NB4 (cell line): ENCODE results near the gene LZIC.
A peak's percentile ranks its signal among the peaks of the same experiment; 100 is the strongest.
"Not testable (repeated sequence)": the region's sequence is repeated elsewhere in the genome, so short reads cannot be mapped to it uniquely, and the experiment has no call there.

Experiments
- DNase-seq: peaks from one replicate; pipeline ENCODE4 v3.0.0; 2010; ENCODE audit warnings: low read depth
- H3K4me3 ChIP-seq: one replicate; pipeline ENCODE4 v1.5.1; 2011; ENCODE audit warnings: mild to moderate bottlenecking, low read depth, low read length, moderate library complexity
- MYC ChIP-seq: IDR thresholded peaks from 2 replicates; pipeline ENCODE4 v1.6.1; 2011; ENCODE audit warnings: low read depth, low read length
- POLR2A ChIP-seq: IDR thresholded peaks from 2 replicates; pipeline ENCODE4 v1.6.1; 2011; ENCODE audit warnings: mild to moderate bottlenecking; ENCODE audit not compliant: insufficient read length; ENCODE audit errors: extremely low read depth
- TF ChIP-seq, protein P1 (sequence below): IDR thresholded peaks from 2 replicates; pipeline ENCODE4 v1.6.1; 2011; ENCODE audit warnings: low read depth, low read length
- TF ChIP-seq, protein P2 (sequence below): IDR thresholded peaks from one replicate; pipeline ENCODE4 v1.5.1; 2012; ENCODE audit warnings: low read depth, low read length

The LZIC gene

DNA sequence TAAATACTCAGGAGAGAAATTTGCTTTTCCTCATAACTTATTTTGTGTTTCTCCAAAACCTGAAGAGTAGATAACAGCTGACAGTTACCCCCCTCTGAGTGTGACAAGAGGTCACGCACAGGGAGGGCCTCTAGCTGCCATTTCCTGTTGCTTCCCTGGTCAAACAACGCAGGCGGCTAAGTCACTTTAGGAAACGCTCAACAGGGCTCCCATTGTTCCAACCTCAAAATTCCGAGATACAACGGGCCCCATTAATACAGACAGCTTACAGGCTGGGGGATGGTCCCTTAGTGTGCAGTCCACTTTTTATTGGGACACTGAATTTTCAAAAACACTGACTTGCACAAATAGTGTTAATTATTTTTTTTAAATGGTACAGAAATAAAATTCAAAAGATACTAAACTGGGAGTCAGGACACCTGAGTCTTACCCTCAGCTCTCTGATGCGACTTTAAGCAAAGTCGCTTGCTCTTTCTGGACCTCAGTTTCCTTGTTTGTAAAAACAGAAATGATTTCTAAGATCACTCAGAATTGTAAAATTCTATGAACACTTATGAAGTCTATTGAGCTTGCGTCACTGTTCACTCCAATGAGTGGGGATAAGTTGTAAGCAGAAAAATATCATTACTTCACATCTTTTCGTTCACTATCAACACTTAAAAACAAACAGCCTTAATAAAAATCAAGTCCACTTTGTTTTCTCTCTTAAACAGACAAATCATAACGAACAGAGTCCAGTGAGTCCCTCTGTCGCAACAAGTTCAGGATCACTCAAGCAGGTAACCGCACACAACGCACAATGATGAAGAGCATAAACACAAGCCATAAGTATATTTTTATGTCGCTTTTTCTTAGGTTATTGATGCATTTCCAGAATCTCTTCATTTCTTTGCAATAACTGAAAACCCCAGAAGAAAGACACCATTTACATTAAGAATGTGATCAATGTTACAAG, 13.5 kb downstream of the LZIC start:
- H3K4me3 ChIP-seq = peak overlapping the region; percentile 21
- peak; percentile 69 for DNase-seq
- no peak for TF ChIP-seq POLR2A
- TF ChIP-seq, protein P1, sequence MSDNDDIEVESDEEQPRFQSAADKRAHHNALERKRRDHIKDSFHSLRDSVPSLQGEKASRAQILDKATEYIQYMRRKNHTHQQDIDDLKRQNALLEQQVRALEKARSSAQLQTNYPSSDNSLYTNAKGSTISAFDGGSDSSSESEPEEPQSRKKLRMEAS = peak; percentile 10; the same call in 1 of the 2 replicates
- TF ChIP-seq, protein P2, sequence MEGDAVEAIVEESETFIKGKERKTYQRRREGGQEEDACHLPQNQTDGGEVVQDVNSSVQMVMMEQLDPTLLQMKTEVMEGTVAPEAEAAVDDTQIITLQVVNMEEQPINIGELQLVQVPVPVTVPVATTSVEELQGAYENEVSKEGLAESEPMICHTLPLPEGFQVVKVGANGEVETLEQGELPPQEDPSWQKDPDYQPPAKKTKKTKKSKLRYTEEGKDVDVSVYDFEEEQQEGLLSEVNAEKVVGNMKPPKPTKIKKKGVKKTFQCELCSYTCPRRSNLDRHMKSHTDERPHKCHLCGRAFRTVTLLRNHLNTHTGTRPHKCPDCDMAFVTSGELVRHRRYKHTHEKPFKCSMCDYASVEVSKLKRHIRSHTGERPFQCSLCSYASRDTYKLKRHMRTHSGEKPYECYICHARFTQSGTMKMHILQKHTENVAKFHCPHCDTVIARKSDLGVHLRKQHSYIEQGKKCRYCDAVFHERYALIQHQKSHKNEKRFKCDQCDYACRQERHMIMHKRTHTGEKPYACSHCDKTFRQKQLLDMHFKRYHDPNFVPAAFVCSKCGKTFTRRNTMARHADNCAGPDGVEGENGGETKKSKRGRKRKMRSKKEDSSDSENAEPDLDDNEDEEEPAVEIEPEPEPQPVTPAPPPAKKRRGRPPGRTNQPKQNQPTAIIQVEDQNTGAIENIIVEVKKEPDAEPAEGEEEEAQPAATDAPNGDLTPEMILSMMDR = no peak

DNA sequence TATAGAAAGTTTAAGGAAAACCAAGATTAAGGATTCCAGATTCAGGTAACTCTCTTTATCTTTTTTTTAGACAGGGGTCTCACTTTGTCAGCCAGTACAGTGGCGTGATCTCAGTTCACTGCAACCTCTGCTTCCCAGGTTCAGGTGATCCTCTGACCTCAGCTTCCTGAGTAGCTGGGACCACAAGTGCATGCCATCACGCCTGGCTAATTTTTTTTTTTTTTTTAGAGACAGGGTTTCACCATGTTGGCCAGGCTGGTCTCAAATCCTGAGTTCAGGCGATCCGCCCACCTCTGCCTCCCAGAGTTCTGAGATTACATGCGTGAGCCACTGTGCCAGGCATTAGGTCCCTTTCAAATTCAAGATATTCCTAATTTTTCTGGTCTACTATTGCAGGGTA, 15.9 kb downstream of the LZIC start:
- TF ChIP-seq POLR2A = no peak
- TF ChIP-seq, protein P2 = no peak
- TF ChIP-seq, protein P1 = no peak
- no peak for TF ChIP-seq MYC
- no peak overlapping the region for H3K4me3 ChIP-seq
- no peak for DNase-seq

DNA sequence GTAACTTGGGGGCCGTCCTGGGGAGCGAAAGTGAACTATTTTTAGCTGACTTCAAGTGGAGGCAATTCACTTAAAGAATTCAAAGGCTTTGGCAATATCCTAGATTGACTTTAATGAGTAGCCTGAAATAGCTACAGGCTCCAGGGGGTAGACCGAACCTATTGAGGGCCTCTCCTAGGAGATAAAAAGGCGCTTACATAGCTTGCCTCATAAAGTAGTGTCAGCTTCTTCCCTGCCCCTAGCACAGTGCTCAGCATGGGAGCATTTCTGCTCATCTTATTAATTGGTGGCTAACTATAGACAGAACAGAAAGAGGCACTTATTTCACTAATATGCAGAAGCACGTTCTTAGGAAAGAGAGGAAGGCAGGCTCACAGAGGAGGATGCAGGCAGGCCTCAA, 20.8 kb downstream of the LZIC start:
- DNase-seq = peak; percentile 9
- no peak for TF ChIP-seq POLR2A
- TF ChIP-seq, protein P2 = no peak
- TF ChIP-seq, protein P1 = no peak
- no peak for TF ChIP-seq MYC
- H3K4me3 ChIP-seq = no peak overlapping the region

DNA sequence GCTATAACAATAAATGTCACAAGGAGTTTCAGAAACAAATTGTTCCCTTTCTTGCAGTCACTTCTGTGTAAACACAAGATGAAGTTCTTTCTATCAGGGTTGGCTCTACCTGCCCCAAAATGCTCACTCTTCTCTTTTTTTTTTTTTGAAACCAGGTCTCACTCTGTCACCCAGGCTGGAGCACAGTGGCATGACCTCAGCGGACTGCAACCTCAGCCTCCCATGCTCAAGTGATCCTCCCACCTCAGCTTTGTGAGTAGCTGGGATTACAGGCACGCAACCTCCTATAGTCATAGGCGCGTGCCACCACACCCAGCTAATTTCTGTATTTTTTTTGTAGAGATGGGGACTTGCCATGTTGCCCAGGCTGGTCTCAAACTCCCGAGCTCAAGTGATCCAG, 22.6 kb downstream of the LZIC start:
- no peak for TF ChIP-seq MYC
- TF ChIP-seq, protein P1 = no peak
- TF ChIP-seq POLR2A = no peak
- TF ChIP-seq, protein P2 = no peak
- H3K4me3 ChIP-seq = no peak overlapping the region
- no peak for DNase-seq

DNA sequence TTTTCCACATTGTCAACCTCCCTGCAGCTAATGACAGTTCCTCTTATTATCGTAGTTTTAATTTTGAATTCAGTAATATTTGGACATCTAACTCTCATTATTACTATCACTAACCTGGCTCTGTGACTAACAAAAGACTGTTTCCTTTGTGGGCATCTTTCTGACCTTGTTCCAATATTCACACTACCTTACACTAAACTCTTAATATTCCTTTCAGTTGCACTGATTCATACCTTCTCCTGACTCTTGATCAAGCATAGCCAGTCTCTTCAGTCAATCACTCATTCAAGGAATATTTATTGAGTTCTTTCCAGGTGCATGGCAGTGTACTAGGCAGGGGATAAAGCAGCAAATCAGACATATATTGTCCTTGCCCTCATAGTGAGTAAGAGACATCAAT, 25.3 kb downstream of the LZIC start:
- no peak overlapping the region for H3K4me3 ChIP-seq
- TF ChIP-seq MYC (no peak), POLR2A (no peak)
- TF ChIP-seq, protein P2 = no peak
- TF ChIP-seq, protein P1 = no peak
- DNase-seq = no peak

DNA sequence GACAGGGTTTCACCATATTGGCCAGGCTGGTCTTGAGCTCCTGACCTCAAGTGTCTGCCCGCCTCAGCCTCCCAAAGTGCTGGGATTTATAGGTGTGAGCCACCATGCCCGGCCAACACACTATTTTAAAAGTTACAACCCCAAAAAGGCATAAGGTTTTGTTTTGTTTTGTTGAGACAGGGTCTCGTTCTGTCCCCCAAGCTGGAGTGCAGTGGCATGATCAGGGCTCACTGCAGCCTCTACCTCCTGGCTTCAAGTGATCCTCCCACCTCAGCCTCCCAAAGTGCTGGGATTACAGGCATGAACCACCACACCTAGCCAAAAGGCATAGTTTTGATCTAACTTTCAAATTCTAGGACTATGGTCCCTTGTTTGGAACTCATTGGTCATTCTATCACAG, 25.7 kb downstream of the LZIC start:
- not testable (repeated sequence) for DNase-seq, H3K4me3 ChIP-seq
